HS-27A (cell line): ENCODE measurements around the gene HBQ1.
"Not testable (repeated sequence)": the region's sequence is repeated elsewhere in the genome, so short reads cannot be mapped to it uniquely, and the experiment has no call there.

Experiments used
- DNase-seq: peaks from one replicate; pipeline ENCODE4 v3.0.0-alpha.2; 2012; ENCODE audit warnings: low read depth, missing footprints

Gene HBQ1

DNA sequence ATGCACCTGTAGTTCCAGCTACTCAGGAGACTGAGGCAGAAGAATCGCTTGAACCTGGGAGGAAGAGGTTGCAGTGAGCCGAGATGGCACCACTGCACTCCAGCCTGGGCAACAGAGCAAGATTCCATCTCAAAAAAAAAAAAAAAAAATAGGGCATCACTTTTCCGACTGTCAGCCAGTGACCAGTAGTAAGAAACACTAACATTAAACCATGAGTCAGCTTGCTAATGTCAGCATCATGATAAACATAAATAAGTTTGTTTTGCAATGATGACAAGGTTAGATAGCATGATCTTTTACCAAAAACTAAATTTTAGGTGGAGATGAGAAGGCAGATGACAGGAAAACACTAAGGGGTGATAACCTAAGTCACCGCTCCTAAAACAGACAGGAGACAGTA lies 29.1 kb downstream of the HBQ1 start:
- DNase-seq = not testable (repeated sequence)

GRCh38 chr16:211631-212180 lies 31.4 kb downstream of the HBQ1 start:
- not testable (repeated sequence) for DNase-seq

DNA sequence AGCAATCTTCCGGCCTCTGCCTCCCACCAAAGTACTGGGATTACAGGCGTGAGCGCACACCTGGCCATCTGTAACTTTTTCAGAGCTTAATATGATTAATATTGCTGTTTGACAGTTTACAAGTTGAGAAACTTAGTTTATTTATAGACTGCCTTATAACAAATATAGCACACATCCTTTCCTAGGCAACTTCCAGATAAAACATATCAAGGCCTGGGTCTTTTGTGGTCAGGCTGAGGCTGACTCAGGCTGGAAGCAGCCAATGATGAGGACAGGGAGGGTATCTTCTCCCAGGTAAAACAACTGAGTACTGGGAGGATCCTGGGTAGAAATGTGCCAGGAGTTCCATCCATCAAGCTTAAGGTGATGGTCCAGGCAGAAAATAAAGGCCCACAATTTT lies 32.7 kb downstream of the HBQ1 start:
- no peak for DNase-seq

- no peak for DNase-seq
Measured at GRCh38 chr16:220021-220420, 39.8 kb downstream of the HBQ1 start.

GRCh38 chr16:228151-228851 lies 48.0 kb downstream of the HBQ1 start:
- DNase-seq = no peak

- DNase-seq = peak; percentile 72
Measured at GRCh38 chr16:228852-229730, 48.8 kb downstream of the HBQ1 start, which contains the start of gene LUC7L. TSS of gene LUC7L (minus strand) at chr16:229449. CDS start at chr16:229339, 110 bp downstream.

DNA sequence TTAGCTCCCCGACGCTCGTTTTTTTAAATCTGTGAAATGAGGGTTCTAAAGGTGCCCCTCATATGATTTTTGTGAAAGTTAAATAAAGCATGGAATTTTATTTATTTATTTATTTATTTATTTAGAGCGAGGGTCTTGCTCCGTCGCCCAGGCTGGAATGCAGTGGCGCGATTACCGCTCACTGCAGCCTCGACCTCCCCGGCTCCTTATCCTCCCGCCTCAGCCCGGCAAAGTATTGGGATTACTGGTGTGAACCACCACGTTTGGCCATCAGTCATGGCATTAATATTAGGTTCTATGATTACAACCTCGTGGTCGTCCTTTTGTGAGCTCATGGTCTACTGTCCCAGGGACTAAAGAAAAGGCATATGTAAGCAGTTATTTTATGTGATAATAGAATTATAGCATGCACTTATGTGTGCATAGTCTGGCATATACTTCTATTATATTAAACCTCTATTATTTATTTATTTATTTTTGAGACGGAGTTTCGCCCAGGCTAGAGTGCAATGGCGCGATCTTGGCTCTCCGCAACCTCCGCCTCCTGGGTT lies 49.5 kb downstream of the HBQ1 start:
- no peak for DNase-seq

DNA sequence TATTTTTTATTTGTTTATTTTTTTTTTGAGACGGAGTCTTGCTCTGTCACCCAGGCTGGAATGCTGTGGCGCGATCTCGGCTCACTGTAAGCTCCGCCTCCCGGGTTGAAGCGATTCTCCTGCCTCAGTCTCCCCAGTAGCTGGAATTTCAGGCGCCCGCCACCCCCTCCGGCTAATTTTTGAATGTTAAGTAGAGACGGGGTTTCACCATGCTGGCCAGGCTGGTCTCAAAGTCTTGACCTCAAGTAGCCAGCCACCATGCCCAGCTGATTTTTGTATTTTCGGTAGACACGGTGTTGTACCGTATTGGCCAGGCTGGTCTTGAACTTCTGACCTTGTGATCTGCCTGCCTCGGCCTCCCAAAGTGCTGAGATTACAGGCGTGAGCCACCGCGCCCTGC lies 50.1 kb downstream of the HBQ1 start:
- DNase-seq = not testable (repeated sequence)
